ENCODE data around the gene TPST2.

TPST2 gene

GRCh38 chr22:26597026-26597425 lies 7.1 kb upstream of the TPST2 start:
- Mint-ChIP-seq H3K27me3 (no peaks in the 10 kb centered on the region), H3K4me3 (no peak overlapping the region), H3K4me1 (peaks cover 12% of the 10 kb centered on the region), H3K9me3 (no peaks in the 10 kb centered on the region), H3K36me3 (no peaks in the 10 kb centered on the region), H3K27ac (peak overlapping the region; percentile 36)
- no peak for ATAC-seq

- ATAC-seq = no peak
- Mint-ChIP-seq H3K4me1 (peaks cover 29% of the 10 kb centered on the region), H3K4me3 (no peak overlapping the region), H3K36me3 (no peaks in the 10 kb centered on the region), H3K9me3 (no peaks in the 10 kb centered on the region), H3K27ac (no peak overlapping the region), H3K27me3 (no peaks in the 10 kb centered on the region)
Observed at GRCh38 chr22:26593763-26594162, 3.8 kb upstream of the TPST2 start.

GRCh38 chr22:26592421-26592891 lies 2.5 kb upstream of the TPST2 start:
- Mint-ChIP-seq H3K27ac (peak overlapping the region; percentile 25), H3K36me3 (no peaks in the 10 kb centered on the region), H3K9me3 (no peaks in the 10 kb centered on the region), H3K4me3 (no peak overlapping the region), H3K27me3 (no peaks in the 10 kb centered on the region), H3K4me1 (peaks cover 37% of the 10 kb centered on the region)
- ATAC-seq = peak; percentile 34

GRCh38 chr22:26589367-26589844 lies 526 bp downstream of the TPST2 start:
- no peaks in the 10 kb centered on the region for H3K27me3 Mint-ChIP-seq
- peak overlapping the region; percentile 44 for H3K27ac Mint-ChIP-seq
- no peaks in the 10 kb centered on the region for H3K36me3 Mint-ChIP-seq
- H3K4me1 Mint-ChIP-seq = peaks cover 50% of the 10 kb centered on the region
- H3K9me3 Mint-ChIP-seq = no peaks in the 10 kb centered on the region
- ATAC-seq = peak; percentile 60
- peak overlapping the region; percentile 82 for H3K4me3 Mint-ChIP-seq

DNA sequence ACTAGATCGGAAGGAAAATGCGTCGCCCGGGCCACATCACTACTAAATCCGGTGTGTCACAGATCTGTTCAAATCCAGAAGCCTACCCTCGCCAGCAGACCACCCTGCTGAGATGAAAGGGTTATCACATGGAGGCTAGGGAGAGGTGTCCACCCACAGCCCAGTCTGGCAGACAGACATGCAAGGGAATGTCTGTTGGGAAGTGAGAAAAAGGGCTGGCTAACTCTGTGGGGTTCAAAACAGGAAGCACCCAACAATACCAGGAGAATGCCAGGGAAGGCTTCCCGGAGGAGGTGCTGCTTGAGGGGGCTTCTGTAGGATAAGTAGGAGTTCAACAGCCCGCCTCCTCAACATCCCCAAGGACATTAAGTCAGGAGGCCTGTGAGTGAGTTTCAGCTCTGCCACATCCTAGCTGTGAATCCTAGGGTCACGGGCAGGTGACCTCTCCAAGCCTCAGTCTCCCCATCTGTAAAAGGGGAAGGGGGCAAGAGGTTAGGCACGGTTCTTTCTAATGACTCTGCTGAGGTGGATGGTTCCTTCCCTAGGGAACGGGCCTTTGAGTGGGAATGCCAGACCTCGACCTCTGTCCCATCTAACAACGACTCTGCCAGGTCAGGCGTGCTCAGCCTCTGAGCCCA lies 1.1 kb downstream of the TPST2 start:
- no peak for ATAC-seq
- peaks cover 50% of the 10 kb centered on the region for H3K4me1 Mint-ChIP-seq

GRCh38 chr22:26587991-26588613 lies 1.8 kb downstream of the TPST2 start:
- peaks cover 49% of the 10 kb centered on the region for H3K4me1 Mint-ChIP-seq
- no peaks in the 10 kb centered on the region for H3K36me3 Mint-ChIP-seq
- H3K4me3 Mint-ChIP-seq = peak overlapping the region; percentile 82
- ATAC-seq = no peak
- no peaks in the 10 kb centered on the region for H3K27me3 Mint-ChIP-seq
- H3K27ac Mint-ChIP-seq = peak overlapping the region; percentile 44
- no peaks in the 10 kb centered on the region for H3K9me3 Mint-ChIP-seq

More for the DNA sequence above, 1.1 kb downstream of the TPST2 start:
- H3K36me3 Mint-ChIP-seq = no peaks in the 10 kb centered on the region
- H3K9me3 Mint-ChIP-seq = no peaks in the 10 kb centered on the region
- no peaks in the 10 kb centered on the region for H3K27me3 Mint-ChIP-seq
- H3K27ac Mint-ChIP-seq = peak overlapping the region; percentile 44
- H3K4me3 Mint-ChIP-seq = peak overlapping the region; percentile 82

DNA sequence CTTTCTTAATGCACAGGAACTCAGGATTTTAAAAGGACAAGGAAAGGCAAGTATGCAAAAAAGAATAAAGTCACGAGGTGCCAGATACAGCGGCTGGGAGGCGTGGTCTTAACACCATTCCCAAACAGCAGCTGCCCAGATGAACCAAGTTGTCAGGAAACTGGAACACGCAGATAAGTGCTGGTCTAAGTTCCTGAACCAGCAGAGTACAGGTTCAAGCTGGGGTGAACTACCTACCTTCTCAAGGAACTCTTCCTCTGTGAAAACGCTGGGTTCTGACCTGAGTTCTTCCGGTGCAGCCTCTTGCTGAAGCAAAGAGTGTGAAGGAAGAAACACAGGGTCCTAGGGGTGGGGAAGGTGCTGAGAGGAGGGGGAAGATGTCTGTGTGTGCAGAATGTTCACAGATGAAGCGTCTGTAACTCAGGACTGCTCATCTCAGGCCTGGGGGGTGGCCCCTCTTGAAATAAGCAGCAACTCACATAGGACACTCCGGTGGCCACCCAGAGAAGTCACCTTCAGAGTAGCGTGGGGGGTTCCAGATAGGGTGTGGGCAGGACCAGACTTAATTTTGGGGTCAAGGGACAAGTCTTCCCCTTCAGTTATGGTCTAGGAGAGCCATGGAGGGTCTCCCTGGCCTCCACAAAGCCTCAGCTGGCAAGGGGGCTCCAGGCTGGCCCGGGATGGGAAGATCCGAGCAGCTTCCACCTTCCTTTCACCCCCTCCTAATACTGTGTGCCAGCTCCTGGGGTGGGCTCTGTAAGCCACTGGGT lies 3.2 kb downstream of the TPST2 start:
- no peak overlapping the region for H3K27ac Mint-ChIP-seq
- H3K4me3 Mint-ChIP-seq = no peak overlapping the region
- no peaks in the 10 kb centered on the region for H3K27me3 Mint-ChIP-seq
- no peaks in the 10 kb centered on the region for H3K9me3 Mint-ChIP-seq
- no peaks in the 10 kb centered on the region for H3K36me3 Mint-ChIP-seq
- peaks cover 36% of the 10 kb centered on the region for H3K4me1 Mint-ChIP-seq
- no peak for ATAC-seq

GRCh38 chr22:26585104-26585790 lies 4.7 kb downstream of the TPST2 start:
- no peaks in the 10 kb centered on the region for H3K9me3 Mint-ChIP-seq
- no peak overlapping the region for H3K4me3 Mint-ChIP-seq
- H3K4me1 Mint-ChIP-seq = peaks cover 40% of the 10 kb centered on the region
- H3K27ac Mint-ChIP-seq = no peak overlapping the region
- no peaks in the 10 kb centered on the region for H3K27me3 Mint-ChIP-seq
- ATAC-seq = no peak
- H3K36me3 Mint-ChIP-seq = no peaks in the 10 kb centered on the region

GRCh38 chr22:26584010-26584409 lies 5.9 kb downstream of the TPST2 start:
- Mint-ChIP-seq H3K4me3 (no peak overlapping the region), H3K4me1 (peaks cover 47% of the 10 kb centered on the region), H3K27me3 (no peaks in the 10 kb centered on the region), H3K27ac (no peak overlapping the region), H3K36me3 (no peaks in the 10 kb centered on the region), H3K9me3 (no peaks in the 10 kb centered on the region)
- no peak for ATAC-seq

- H3K4me3 Mint-ChIP-seq = no peak overlapping the region
- H3K36me3 Mint-ChIP-seq = no peaks in the 10 kb centered on the region
- no peak overlapping the region for H3K27ac Mint-ChIP-seq
- no peak for ATAC-seq
- peaks cover 33% of the 10 kb centered on the region for H3K4me1 Mint-ChIP-seq
- H3K27me3 Mint-ChIP-seq = no peaks in the 10 kb centered on the region
- H3K9me3 Mint-ChIP-seq = no peaks in the 10 kb centered on the region
Observed at GRCh38 chr22:26581633-26582168, 8.2 kb downstream of the TPST2 start.

- peaks cover 32% of the 10 kb centered on the region for H3K4me1 Mint-ChIP-seq
- H3K9me3 Mint-ChIP-seq = no peaks in the 10 kb centered on the region
- H3K36me3 Mint-ChIP-seq = peaks cover 5% of the 10 kb centered on the region
- no peak for ATAC-seq
- H3K4me3 Mint-ChIP-seq = no peak overlapping the region
- no peak overlapping the region for H3K27ac Mint-ChIP-seq
- H3K27me3 Mint-ChIP-seq = no peaks in the 10 kb centered on the region
Observed at GRCh38 chr22:26581026-26581425, 8.9 kb downstream of the TPST2 start.

DNA sequence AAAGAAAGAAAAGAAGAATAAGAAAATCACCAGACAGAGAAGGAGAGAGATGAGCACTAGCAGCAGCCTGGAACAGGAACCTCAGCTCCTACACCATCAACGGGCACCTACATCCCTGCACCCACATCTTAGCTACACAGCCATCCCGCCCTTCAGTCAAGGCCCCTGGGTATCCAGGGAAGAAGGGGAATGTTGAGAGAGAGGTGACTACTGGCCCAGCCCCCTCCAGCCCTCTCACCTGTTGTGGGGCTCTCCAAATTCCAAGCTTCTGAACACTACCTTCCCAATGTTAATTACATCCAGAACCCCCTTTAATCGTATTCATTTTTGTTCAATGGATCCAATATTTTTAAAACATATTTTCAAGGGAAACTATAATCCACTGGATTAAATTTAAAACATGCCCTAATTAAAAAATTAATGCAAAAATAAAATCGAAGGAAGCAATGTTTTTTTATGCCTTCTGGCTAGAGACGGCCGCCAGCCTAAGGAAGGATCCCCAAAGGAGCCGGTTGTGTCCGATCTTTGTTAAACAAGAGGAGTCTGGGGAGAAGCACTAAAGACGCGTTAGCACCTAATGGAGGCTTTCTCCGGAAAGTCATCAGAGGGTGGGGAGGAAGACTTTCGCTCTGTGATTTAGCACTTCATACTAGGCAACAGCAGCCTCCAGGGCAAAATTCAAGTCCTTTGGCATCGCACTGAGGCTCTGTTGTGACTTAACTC lies 9.5 kb downstream of the TPST2 start:
- peaks cover 5% of the 10 kb centered on the region for H3K36me3 Mint-ChIP-seq

DNA sequence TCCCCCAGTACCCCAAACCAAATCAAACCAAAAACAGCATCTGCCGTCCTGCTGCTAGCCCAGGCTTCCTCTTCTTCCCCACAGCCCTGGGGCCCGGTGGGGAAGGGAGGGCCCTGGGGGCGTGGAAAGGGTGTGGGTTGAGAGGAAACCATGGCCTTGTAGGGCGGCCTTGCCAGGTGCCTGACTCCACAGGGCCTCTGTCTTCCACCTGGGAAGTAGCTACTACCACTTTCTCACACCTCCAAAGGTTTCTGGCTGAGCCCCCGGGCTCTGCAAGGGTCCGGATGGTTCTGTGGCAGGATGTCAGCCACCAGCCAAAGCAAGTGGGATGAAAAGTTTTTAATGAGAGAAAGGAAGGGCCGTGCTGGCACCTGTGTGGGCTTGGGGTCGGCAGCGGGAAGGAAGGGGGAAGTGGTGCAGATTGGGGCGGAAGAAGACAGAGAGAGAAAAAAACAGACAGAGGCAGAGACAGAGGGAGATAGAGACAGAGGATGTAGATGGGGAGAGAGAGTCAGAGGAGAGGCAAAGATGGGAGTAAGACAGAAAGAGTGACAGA lies 10.5 kb downstream of the TPST2 start:
- peaks cover 5% of the 10 kb centered on the region for H3K36me3 Mint-ChIP-seq
- H3K27ac Mint-ChIP-seq = peak overlapping the region; percentile 89
- ATAC-seq = peak; percentile 93
- no peaks in the 10 kb centered on the region for H3K9me3 Mint-ChIP-seq
- peaks cover 32% of the 10 kb centered on the region for H3K4me1 Mint-ChIP-seq
- H3K27me3 Mint-ChIP-seq = no peaks in the 10 kb centered on the region
- H3K4me3 Mint-ChIP-seq = peak overlapping the region; percentile 57

More for the DNA sequence above, 9.5 kb downstream of the TPST2 start:
- ATAC-seq = no peak
- Mint-ChIP-seq H3K4me3 (no peak overlapping the region), H3K4me1 (peaks cover 32% of the 10 kb centered on the region), H3K9me3 (no peaks in the 10 kb centered on the region), H3K27ac (peak overlapping the region; percentile 89), H3K27me3 (no peaks in the 10 kb centered on the region)

GRCh38 chr22:26577081-26577480 lies 12.9 kb downstream of the TPST2 start:
- Mint-ChIP-seq H3K27me3 (no peaks in the 10 kb centered on the region), H3K36me3 (peaks cover 5% of the 10 kb centered on the region), H3K9me3 (no peaks in the 10 kb centered on the region), H3K27ac (no peak overlapping the region), H3K4me1 (peaks cover 40% of the 10 kb centered on the region), H3K4me3 (no peak overlapping the region)
- ATAC-seq = no peak
